NCI-H2196 treated with DMSO at 0.1 percent for 48 hours (cell line): ENCODE measurements around the gene ZMYM2.

Experiments
- DNase-seq: peaks from one replicate; lab custom pipeline; 2025; ENCODE audit not compliant: unreplicated experiment; lab: John Stamatoyannopoulos, UW

Gene ZMYM2

DNA sequence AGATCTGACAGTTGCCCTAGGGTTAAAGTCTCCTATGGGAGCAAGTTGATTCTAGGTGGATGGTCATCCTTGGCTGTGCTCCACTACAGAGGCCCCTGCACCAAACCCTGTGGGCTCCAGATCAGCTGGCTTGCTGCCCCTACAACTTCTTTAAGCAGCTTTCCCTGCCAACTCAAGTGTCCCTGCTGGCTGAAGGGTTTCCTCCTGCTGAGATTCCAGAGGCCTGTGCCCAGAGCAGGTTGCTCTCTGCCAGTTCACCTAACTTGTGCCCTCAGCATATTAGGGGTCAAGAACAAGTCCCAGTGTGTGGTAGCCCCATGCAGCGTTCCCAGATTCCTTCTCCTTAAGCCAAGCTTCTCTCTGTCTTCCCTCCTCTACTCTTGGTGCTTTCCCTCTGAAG lies 85.6 kb downstream of the ZMYM2 start:
- DNase-seq, result no peak

DNA sequence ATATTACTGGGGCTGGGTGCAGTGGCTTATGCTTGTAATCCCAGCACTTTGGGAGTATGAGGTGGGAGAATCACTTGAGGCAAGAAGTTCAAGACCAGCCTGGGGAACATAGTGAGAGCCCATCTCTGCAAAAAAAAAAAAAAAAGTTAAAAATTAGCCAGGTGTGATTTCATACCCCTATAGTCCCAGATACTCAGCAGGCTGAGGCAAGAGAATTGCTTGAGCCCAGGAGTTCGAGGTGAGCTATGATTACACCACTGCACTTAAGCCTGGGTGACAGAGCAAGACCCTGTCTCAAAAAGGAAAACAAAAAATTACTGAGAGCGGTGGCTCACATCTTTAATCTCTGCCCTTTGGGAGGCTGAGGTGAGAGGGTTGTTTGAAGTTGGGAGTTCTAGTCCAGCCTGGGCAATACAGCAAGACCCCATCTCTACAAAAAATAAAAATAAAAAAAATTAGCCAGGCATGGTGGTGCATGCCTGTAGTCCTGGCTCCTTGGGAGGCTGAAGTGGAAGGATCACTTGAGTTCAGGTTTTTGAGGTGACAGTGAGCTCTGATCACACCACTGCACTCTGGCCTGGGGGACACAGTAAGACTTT lies 87.5 kb downstream of the ZMYM2 start:
- DNase-seq, result no peak

DNA sequence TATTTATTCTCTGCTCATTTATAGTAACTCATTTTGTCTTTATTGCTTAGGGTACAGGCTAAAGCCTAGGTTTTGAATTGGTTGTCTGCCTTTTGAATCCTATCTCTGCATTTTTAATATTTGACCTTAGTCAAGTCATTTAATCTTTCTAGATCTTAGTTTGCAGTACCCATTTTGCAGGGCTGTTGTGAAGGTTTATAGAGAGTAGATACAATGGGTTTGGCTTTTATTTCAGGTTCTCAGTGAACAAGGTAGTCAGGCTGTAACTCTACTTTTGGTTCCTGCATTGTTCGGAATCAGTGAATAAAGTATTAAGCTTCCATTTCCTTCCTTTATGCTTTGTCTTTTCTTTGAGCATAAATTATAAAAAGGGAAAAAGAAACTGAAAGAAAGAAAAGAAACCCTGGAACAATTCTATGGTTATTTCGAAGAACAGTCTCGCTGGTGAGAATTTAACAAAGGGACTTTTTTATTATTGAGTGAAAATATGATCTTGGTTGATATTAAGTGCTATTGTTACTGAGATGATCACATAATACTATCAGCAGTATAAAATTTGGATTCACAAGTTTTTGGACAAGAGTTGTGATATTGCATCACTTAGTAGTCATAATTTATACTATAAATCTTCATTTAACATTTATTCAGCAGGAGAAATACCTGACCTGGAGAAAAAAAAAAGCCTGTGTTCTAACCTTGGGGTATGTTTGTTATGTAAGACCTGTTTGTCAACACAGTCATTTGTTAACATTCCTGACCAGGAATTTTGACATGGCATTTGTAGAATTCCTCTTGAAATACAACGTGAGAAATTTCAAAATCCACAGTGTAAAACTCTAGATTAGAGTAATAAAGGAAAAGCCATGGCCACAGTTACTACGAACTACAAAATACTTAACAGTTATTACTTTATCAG lies 91.3 kb downstream of the ZMYM2 start:
- no peak for DNase-seq

DNA sequence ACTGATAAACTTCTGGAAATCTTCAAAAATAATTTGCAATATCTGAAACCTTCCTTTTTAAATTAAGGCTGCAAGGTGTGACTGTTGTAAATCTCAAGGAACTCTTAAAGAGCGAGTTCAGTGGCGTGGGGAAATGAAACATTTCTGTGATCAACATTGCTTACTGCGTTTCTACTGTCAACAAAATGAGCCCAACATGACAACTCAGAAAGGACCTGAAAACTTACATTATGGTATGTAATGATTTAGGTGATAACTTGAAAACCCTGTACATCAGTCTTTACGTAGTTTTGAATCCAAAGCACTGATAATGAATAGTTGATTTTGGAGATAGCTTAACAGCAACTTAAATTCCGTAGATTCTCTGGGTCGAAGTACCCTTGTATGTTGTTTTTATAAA lies 92.8 kb downstream of the ZMYM2 start:
- DNase-seq, result no peak

DNA sequence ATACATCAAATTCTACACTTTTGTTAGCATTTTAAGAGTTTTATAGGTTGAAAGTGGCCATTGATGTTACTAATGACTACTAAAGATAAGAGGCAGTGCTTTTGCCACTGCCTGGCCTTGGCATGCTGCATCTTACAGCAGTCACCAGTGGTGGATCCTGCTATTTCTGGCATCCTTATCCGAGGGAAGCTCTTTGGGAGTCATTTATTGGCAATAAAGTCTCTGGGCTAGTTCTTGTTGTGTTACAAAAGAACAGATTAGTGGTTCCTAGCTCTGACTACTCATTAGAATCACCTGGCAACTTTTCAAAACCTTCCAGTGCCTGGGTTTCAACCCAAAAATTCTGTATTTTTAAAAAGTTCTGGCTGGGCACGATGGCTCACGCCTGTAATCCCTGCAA lies 94.5 kb downstream of the ZMYM2 start:
- DNase-seq, result no peak

DNA sequence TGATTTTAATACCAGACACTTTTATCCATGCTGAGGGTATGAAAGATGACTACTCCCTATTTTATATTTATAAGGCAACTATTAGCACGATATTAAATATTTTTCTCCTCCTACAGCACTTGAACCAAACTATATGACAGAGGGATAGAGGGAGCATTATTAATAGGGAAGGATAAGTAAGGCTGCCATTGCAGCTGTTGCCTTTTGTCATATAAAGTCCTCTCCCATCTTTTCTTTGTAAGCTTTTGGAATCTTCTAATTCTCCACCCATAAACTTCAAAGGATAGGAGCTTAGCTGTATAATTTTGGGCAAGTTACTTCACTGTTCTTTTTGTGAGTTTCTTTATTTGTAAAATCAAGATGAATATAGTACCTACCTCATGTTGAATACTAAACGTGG lies 95.4 kb downstream of the ZMYM2 start:
- DNase-seq, result no peak

DNA sequence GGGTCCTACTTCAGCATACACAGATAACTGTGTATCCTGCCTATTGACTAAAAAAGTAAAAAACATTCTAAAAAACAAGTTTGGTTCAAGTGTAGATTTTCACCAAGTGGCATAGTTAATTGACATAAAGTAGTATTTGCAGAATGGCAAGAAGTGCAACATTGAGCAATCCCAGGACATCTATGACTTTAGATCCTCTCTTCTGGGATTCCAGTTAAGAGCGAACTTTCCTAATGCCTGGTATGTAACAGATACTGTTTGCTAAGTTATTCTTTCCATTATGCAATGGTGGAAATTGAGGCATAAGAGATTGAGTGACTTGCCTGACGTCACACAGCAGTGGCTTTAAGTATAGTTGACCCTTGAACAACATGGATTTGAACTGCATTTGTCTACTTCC lies 96.1 kb downstream of the ZMYM2 start:
- DNase-seq, result no peak

DNA sequence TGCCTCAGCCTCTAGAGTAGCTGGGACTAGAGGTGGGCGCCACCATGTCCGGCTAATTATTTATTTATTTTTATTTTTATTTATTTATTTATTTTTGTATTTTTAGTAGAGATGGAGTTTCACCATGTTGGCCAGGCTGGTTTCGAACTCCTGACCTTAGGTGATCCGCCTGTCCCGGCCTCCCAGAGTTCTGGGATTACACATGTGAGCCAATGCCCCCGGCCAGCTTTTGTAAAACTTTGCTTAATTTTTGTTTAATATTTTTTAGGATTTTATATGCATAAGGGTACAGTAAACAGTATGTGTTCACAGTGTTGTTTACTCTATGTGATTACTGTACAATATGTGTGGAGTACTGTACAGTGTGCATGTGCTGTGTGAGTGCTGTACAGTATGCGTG lies 98.7 kb downstream of the ZMYM2 start:
- no peak for DNase-seq

DNA sequence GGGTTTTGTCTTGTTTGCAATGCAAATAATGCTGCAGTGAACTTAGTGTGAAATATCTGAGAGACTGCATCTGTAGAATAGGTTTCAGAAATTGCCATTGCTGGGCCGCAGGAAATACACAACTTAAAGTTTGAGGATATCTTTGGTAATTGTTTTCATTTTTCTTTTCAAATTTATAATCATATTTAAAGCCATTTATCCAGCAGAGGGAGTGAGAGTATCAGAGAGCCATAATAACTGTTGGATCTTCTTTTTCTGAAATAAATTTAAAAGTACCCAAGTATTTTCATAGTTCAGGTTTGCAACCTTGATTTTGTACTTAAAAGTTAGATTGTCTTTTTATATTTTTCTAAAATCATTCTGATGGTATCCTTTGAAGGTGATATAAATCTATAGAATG lies 99.4 kb downstream of the ZMYM2 start:
- no peak for DNase-seq

DNA sequence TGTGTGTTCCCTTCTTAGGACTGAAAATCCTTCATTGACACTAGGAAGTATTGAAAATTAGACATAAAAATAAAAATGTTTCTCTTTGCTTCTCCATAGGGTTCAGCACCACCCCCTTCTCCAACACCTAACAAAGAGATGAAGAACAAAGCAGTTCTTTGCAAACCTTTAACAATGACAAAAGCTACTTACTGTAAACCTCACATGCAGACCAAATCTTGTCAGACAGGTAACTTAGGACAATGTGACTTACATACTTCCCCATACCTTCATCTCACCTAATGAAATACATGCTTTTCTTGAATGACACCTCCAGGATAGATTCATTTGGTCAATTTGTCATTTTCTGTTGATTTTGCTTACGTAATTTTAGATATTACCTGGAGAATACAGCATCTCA lies 99.9 kb downstream of the ZMYM2 start:
- no peak for DNase-seq

DNA sequence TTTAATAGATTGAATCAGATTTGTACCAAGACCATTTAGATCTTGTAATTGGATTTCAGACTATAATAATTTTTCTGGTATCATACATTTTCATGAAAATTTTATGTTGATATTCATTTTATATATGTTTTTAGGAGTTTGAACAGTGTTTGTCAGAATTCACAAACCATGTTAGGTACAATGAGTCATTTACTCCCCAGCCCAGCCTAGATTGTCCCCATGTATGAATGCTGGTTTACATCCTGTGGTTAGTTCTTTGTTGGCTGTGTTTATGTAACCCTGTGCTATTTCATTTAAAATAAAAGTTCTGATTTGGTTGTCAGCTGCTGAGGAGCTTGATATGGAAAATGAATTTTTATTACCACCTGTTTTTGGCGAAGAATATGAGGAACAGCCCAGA lies 105.6 kb downstream of the ZMYM2 start:
- DNase-seq, result no peak

DNA sequence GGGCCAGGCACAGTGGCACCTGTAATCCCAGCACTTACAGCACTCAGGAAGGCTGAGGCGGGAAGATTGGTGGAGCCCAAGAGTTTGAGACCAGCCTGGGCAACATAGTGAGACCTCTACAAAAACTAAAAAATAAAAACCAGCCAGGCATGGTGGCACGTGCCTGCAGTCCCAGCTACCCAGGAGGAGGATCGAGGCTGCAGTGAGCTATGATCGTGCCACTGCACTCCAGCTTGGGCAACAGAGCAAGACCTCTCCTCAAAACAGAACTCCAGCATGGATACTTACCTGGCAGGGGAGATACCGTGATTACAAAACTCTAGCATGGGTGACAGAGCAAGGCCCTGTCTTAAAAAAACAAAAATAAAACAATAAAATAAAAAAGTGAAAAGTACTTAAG lies 107.0 kb downstream of the ZMYM2 start:
- DNase-seq, result no peak

DNA sequence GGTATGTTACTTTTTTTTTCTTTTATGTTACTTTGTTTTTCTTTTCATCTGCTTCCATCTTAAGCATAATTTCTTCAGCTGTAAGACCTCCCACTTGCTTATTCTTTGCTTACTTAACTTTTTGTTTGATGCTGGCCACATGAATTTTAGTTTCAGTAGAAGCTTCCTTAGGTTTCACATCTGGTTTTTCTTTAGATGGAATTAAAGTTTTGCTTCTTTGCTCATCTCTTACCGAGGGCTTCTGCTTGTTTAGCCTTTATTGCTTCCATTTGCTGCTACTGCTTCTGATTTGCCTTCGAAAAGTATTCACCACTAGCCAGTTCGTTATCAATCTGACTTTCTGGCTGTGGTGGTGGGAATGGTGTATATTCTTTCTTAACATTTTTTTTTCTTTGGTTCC lies 111.4 kb downstream of the ZMYM2 start:
- DNase-seq, result no peak

DNA sequence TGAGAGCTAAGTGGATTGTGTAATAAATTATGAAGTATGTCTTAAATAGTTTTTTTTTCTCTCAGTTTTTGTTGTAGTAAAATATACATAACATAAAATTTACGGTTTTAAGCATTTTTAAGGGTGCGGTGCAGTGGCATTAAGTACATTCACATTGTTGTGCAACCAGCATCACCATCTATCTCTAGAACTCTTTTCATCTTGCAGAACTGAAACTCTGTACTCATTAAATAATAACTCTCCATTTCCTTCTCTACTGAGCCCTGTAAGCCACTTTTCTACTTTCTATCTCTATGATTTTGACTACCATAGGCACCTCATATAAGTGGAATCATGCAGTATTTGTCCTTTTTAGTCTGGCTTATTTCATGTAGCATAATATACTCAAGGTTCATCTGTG lies 115.2 kb downstream of the ZMYM2 start:
- no peak for DNase-seq

DNA sequence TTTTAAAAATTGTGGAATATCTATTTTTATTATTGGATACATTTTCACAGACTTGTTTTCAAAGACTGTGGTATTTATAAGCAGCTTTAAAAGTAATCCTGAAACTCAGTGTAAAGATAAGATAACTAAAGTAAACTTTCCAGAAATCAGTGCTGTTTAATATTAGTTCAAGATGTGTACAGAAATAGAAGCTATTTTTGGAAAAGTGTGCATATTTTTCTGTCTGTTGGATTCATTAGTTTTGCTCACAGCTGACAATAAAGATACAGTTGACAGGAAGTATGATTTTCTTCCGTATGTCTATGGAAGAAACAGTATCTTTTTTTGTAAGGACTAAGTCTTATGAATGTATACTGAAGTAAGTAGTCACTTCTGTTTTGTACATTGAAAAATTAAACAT lies 116.4 kb downstream of the ZMYM2 start:
- no peak for DNase-seq

DNA sequence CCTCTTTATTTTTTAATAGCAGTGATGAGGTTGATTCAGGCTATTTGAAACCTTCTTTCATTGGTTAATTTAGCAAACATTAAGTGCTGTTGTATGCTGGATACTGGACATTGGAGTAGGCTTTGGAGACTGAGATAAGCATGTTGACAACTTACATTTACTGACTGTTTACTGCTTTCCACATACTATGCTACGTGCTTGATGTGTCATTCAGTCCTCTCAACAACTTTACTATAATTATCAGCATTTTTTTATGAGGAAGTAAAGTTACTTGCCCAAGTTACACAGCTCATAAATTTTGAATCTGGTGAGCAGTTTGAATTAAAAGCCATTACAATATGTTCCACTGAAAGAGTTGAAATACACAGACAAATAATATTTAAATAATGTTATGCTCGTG lies 118.6 kb downstream of the ZMYM2 start:
- no peak for DNase-seq

DNA sequence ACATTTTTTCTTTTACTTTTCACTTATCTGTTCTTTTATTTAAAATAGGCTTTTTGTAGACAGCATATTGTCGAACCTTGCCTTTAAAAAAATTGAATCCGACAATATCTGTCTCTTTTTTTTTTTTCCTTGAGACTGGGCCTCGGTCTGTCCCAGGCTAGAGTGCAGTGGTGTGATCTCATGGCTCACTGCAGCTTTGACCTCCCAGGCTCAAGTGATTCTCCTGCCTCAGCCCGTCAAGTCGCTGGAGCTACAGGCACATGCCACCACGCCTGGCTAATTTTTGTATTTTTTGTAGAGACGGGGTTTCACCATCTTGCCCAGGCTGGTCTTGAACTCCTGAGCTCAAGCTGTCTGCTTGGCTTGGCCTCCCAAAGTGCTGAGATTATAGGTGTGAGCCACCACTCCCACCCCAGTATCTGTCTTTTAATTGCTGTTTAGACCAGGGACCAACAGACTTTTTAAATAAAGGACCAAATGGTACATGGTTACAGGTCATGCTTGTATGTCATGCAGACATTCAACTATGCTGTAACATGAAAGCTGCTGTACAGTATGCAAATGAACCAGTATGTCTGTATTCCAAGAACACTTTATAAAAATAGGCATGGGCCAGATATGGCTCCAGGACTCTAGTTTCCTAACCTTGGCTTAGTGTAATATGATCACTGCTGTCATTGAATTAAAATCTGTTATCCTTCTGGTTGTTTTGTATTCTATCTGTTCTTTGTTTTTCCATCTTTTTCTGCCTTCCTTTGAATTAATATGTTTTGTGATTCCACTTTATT lies 122.0 kb downstream of the ZMYM2 start:
- no peak for DNase-seq

DNA sequence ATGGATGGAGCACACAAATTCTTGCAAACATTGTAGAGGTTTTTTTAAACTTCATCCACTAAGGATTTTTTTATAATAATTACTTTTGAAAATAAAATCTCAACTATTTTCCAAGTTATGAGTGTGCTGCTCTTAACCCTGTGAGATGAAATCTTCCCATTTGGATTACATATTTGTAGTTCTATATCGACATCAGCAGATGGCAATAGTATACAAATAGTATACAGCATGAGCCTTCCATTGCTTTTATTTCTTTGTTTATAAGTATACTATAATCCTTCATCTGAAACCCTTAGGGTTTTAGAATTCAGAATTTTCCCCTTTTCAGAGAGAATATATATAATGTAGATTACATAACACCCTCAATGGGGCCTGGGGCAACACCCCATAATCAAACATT lies 131.8 kb downstream of the ZMYM2 start:
- DNase-seq, result no peak

DNA sequence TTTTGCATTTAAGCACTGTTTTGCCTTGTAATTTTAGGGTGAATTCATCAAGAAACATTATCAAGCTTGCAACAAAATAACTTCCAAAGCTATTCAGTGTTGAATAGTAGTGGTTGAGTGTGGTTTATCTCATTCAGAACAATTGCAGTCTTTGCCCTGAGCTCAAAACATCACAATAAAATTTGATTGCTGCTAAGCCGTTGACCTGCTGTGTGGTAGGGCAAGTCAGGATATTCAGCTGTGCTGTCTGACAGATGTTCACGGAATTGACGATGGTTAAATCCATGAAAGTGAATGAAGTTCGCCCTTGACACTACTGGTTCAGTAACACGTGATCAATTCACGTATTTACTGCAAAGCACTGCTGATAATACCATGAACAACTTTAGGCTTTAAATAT lies 135.4 kb downstream of the ZMYM2 start:
- DNase-seq, result no peak

DNA sequence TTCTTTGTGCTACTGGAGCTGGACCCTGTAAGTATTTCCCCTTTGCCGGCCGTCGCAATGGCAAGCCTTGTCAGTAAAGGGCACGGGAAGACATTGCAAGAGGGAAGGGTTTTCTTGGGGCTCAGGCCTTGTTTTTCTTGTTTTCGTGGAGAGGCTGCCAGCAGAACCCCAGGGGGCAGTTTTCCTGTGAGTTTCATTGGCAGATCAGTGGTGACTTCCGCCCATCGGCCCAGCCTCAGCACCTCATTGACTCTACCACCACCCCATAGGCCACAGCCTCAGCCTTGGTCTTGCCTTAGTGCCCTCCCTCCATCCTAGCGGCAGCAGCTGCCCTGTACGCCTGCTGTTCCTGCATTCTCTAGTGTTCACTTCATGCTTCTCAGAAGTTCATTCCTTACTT lies 140.8 kb downstream of the ZMYM2 start:
- no peak for DNase-seq

DNA sequence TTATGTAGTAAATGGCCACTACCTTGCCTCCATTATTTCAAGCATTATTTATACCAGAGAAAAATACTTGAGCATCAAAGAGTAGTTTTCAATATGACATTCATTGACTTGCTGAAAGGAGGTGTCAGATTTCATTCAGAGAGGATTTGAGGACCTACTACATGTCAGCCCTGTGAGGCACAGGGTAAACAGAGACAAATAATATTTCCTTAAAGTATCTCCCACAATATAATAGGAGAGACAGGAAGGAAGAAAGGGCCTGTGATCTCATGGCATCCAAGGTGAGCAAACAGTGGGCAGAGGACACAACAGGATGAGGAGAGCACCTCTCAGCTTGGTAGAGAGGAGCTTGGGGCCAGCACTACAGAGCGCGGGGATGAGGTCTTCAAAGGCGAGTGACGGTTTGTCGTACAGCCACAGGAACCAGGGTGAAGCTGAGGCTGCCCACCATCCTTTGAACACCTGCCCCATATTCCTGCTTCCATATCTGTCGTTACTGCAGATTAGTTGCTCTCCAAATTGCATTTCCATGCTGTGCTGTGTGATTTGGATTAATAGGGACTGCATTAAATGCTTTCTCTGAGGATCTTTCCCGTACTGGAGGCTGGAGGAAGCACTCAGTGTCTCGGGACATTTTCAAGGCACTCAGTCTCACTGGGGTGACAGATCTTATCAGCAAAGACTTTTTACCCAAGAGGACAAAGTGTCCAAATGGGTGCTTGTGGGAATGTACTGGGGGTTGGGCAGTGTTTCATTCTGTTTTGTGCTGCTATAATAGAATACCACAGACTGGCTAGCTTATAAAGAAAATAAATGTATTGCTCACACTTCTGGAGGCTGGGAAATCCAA lies 143.2 kb downstream of the ZMYM2 start:
- no peak for DNase-seq
